ENCODE results near the gene USP9Y.
"Not testable (repeated sequence)": the region's sequence is repeated elsewhere in the genome, so short reads cannot be mapped to it uniquely, and the experiment has no call there.

Gene USP9Y

GRCh38 chrY:12701181-12701695, at the start of gene USP9Y:
USP9Y (plus strand) TSS chrY:12701231; CDS start chrY:12709448, 8,217 bp downstream.
- in situ Hi-C loops (cut with MboI; ENCODE audit: low sequenced_read_pairs), result no loop called here

- in situ Hi-C loops (cut with MboI; ENCODE audit: low sequenced_read_pairs), result no loop called here
These were observed 49.4 kb upstream of the USP9Y start for GRCh38 chrY:12651621-12652036.

- in situ Hi-C loops (cut with MboI; ENCODE audit: low sequenced_read_pairs), result no loop called here
These were observed 39.0 kb upstream of the USP9Y start for GRCh38 chrY:12661745-12662681.

GRCh38 chrY:12662745-12663591, 38.1 kb upstream of the USP9Y start:
- in situ Hi-C loops (cut with MboI; ENCODE audit: low sequenced_read_pairs), result no loop called here

- in situ Hi-C loops (cut with MboI; ENCODE audit: low sequenced_read_pairs), result not testable (repeated sequence)
These were observed 37.2 kb upstream of the USP9Y start for GRCh38 chrY:12663845-12664244.

GRCh38 chrY:12678111-12678510, 22.9 kb upstream of the USP9Y start:
- in situ Hi-C loops (cut with MboI; ENCODE audit: low sequenced_read_pairs), result no loop called here

GRCh38 chrY:12681535-12681934, 19.5 kb upstream of the USP9Y start:
- in situ Hi-C loops (cut with MboI; ENCODE audit: low sequenced_read_pairs), result no loop called here

- in situ Hi-C loops (cut with MboI; ENCODE audit: low sequenced_read_pairs), result no loop called here
These were observed 12.7 kb upstream of the USP9Y start for GRCh38 chrY:12688337-12688736.

- in situ Hi-C loops (cut with MboI; ENCODE audit: low sequenced_read_pairs), result no loop called here
These were observed 944 bp upstream of the USP9Y start for GRCh38 chrY:12700087-12700486.

- in situ Hi-C loops (cut with MboI; ENCODE audit: low sequenced_read_pairs), result no loop called here
These were observed 1.1 kb downstream of the USP9Y start for GRCh38 chrY:12702174-12702573.

GRCh38 chrY:12710460-12710859, 9.4 kb downstream of the USP9Y start:
- in situ Hi-C loops (cut with MboI; ENCODE audit: low sequenced_read_pairs), result no loop called here

GRCh38 chrY:12715376-12715775, 14.3 kb downstream of the USP9Y start:
- in situ Hi-C loops (cut with MboI; ENCODE audit: low sequenced_read_pairs), result no loop called here

GRCh38 chrY:12729746-12730145, 28.7 kb downstream of the USP9Y start:
- in situ Hi-C loops (cut with MboI; ENCODE audit: low sequenced_read_pairs), result no loop called here

GRCh38 chrY:12733625-12734024, 32.6 kb downstream of the USP9Y start:
- in situ Hi-C loops (cut with MboI; ENCODE audit: low sequenced_read_pairs), result no loop called here

- in situ Hi-C loops (cut with MboI; ENCODE audit: low sequenced_read_pairs), result no loop called here
These were observed 33.0 kb downstream of the USP9Y start for GRCh38 chrY:12734051-12734450.

- in situ Hi-C loops (cut with MboI; ENCODE audit: low sequenced_read_pairs), result no loop called here
These were observed 40.4 kb downstream of the USP9Y start for GRCh38 chrY:12741414-12741813.

- in situ Hi-C loops (cut with MboI; ENCODE audit: low sequenced_read_pairs), result no loop called here
These were observed 41.7 kb downstream of the USP9Y start for GRCh38 chrY:12742725-12743124.

- in situ Hi-C loops (cut with MboI; ENCODE audit: low sequenced_read_pairs), result no loop called here
These were observed 43.1 kb downstream of the USP9Y start for GRCh38 chrY:12744091-12744490.

GRCh38 chrY:12749293-12749692, 48.3 kb downstream of the USP9Y start:
- in situ Hi-C loops (cut with MboI; ENCODE audit: low sequenced_read_pairs), result no loop called here

- in situ Hi-C loops (cut with MboI; ENCODE audit: low sequenced_read_pairs), result no loop called here
These were observed 51.8 kb downstream of the USP9Y start for GRCh38 chrY:12752856-12753255.

- in situ Hi-C loops (cut with MboI; ENCODE audit: low sequenced_read_pairs), result no loop called here
These were observed 55.0 kb downstream of the USP9Y start for GRCh38 chrY:12756021-12756420.
